Ovary (tissue), 3 donors: ENCODE measurements around the gene LDHAL6B.

Experiments
- CTCF ChIP-seq, 3 donors: fragments of 450-650 bp in 2 of 3; fragments of 200-600 bp in 1 of 3; IDR thresholded peaks; one replicate each; pipeline versions ENCODE4 v1.5.1 to v1.8.0; 2016 to 2022; ENCODE audit warnings: antibody characterized with exemption in 3 of 3, mild to moderate bottlenecking in 1 of 3
- EP300 ChIP-seq: sonication (generic); formaldehyde crosslinking; IDR thresholded peaks from one replicate; pipeline ENCODE4 v1.6.1; 2017; ENCODE audit warnings: antibody characterized with exemption
- POLR2A ChIP-seq: fragments of 450-650 bp; IDR thresholded peaks from one replicate; pipeline ENCODE4 v1.6.1; 2017; ENCODE audit warnings: antibody characterized with exemption, mild to moderate bottlenecking, moderate library complexity
- donor health status: DM: no; HTN: no; CAD: no.

GRCh38 chr15:59177317-59177660 lies 29.4 kb upstream of the LDHAL6B start:
- TF ChIP-seq EP300: no peak
- TF ChIP-seq CTCF (IDR thresholded peaks at IDR 0.05): no peak
- TF ChIP-seq POLR2A: no peak
